OCI-LY1 (cell line): Measurements from ENCODE around the gene PTPRN2.
"Not testable (repeated sequence)": the region's sequence is repeated elsewhere in the genome, so short reads cannot be mapped to it uniquely, and the experiment has no call there.

Experiments used
- H2AFZ ChIP-seq: fragments of 200-600 bp; sonication (generic), shearing (Covaris generic); 2 replicates; pipeline ENCODE4 v1.6.0; 2014; ENCODE audit warnings: antibody characterized with exemption, mild to moderate bottlenecking, low read length
- H3F3A ChIP-seq: fragments of 200-600 bp; sonication (generic), shearing (Covaris generic); 2 replicates; pipeline ENCODE4 v1.6.0; 2014; ENCODE audit warnings: mild to moderate bottlenecking, antibody characterized with exemption, low read length, moderate library complexity; ENCODE audit not compliant: insufficient read depth
- H3K27ac ChIP-seq: fragments of 200-600 bp; sonication (generic); 2 replicates; pipeline ENCODE4 v1.5.1; 2014; ENCODE audit warnings: low read length, mixed run types, mild to moderate bottlenecking, low read depth; ENCODE audit not compliant: poor library complexity, severe bottlenecking
- H3K27me3 ChIP-seq: fragments of 200-600 bp; sonication (generic); 2 replicates; pipeline ENCODE4 v1.6.0; 2014; ENCODE audit warnings: antibody characterized with exemption, mild to moderate bottlenecking, low read length, moderate library complexity; ENCODE audit not compliant: insufficient read depth
- H3K36me3 ChIP-seq: fragments of 200-600 bp; sonication (generic); 2 replicates; pipeline ENCODE4 v1.6.1; 2014; ENCODE audit warnings: mild to moderate bottlenecking, antibody characterized with exemption, low read length, moderate library complexity, mixed read lengths; ENCODE audit not compliant: insufficient read depth
- H3K4me1 ChIP-seq: fragments of 200-600 bp; sonication (generic); 2 replicates; pipeline ENCODE4 v1.5.1; 2014; ENCODE audit warnings: mild to moderate bottlenecking, low read length, moderate library complexity; ENCODE audit not compliant: insufficient read depth, severe bottlenecking
- H3K4me2 ChIP-seq: fragments of 200-600 bp; sonication (generic), shearing (Covaris generic); 2 replicates; pipeline ENCODE4 v1.6.1; 2014; ENCODE audit warnings: low read length
- H3K4me3 ChIP-seq: fragments of 200-600 bp; sonication (generic); 2 replicates; pipeline ENCODE4 v1.5.1; 2014; ENCODE audit warnings: low read length, low read depth, mild to moderate bottlenecking, mixed read lengths; ENCODE audit not compliant: poor library complexity, severe bottlenecking
- H3K79me2 ChIP-seq: fragments of 200-600 bp; shearing (Covaris generic); 2 replicates; pipeline ENCODE4 v1.6.1; 2016; ENCODE audit warnings: mixed run types, low read length, mixed read lengths; ENCODE audit not compliant: insufficient read depth
- H3K9ac ChIP-seq: fragments of 200-600 bp; sonication (generic), shearing (Covaris generic); 2 replicates; pipeline ENCODE4 v1.6.1; 2014; ENCODE audit warnings: mild to moderate bottlenecking, low read length, mixed read lengths
- H3K9me2 ChIP-seq: fragments of 200-600 bp; sonication (generic), shearing (Covaris generic); 2 replicates; pipeline ENCODE4 v1.6.1; 2014; ENCODE audit warnings: low read depth, mild to moderate bottlenecking, low read length, mixed read lengths
- H3K9me3 ChIP-seq: fragments of 200-600 bp; shearing (Covaris generic); 2 replicates; pipeline ENCODE4 v1.6.1; 2014; ENCODE audit warnings: low read length, mixed read lengths
- H4K20me1 ChIP-seq: fragments of 200-600 bp; sonication (generic), shearing (Covaris generic); 2 replicates; pipeline ENCODE4 v1.6.0; 2016; ENCODE audit warnings: mild to moderate bottlenecking, low read length; ENCODE audit not compliant: insufficient read depth
- EZH2 ChIP-seq: fragments of 200-600 bp; sonication (generic), shearing (Covaris generic); IDR thresholded peaks from 2 replicates; pipeline ENCODE4 v1.8.0; 2017; ENCODE audit warnings: borderline replicate concordance, mixed run types, mild to moderate bottlenecking, antibody characterized with exemption, low read length, moderate library complexity, mixed read lengths
- TF ChIP-seq, protein P1 (sequence below): fragments of 200-600 bp; sonication (generic), shearing (Covaris generic); IDR thresholded peaks from 2 replicates; pipeline ENCODE4 v1.5.1; 2017; ENCODE audit warnings: mild to moderate bottlenecking, antibody characterized with exemption, low read length, moderate library complexity, mixed read lengths

PTPRN2 gene

DNA sequence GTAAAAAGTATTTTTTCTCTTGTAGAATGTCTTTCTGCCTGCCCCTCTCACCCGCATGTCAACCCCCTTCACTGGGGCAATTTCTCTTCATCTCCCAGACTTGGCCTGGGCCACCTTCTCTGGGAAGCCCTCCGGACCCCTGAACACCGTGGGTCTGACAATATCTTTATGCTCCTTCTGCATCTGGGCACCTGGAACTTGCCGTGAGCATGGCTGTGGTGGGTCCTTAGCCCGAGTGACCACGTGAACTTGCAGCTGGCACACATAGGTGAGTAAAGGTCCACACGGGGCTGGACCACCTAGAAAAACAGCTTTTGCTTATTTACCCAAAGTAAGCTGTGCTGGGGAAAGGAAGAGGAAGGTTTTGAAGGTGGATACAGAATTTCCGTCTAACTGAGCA lies 650.6 kb downstream of the PTPRN2 start:
- Histone ChIP-seq H3K27me3 (peaks cover 8% of the 10 kb centered on the region; the same call in 1 of the 2 replicates), H3K79me2 (no peaks in the 10 kb centered on the region), H3K9me3 (no peaks in the 10 kb centered on the region), H3K4me1 (no peaks in the 10 kb centered on the region), H4K20me1 (no peaks in the 10 kb centered on the region), H3K4me2 (no peak overlapping the region), H3F3A (no peaks in the 10 kb centered on the region), H2AFZ (no peak overlapping the region), H3K9me2 (no peaks in the 10 kb centered on the region), H3K27ac (no peak overlapping the region), H3K9ac (no peak overlapping the region), H3K4me3 (no peak overlapping the region), H3K36me3 (no peaks in the 10 kb centered on the region)
- TF ChIP-seq EZH2 = no peak
- TF ChIP-seq, protein P1, sequence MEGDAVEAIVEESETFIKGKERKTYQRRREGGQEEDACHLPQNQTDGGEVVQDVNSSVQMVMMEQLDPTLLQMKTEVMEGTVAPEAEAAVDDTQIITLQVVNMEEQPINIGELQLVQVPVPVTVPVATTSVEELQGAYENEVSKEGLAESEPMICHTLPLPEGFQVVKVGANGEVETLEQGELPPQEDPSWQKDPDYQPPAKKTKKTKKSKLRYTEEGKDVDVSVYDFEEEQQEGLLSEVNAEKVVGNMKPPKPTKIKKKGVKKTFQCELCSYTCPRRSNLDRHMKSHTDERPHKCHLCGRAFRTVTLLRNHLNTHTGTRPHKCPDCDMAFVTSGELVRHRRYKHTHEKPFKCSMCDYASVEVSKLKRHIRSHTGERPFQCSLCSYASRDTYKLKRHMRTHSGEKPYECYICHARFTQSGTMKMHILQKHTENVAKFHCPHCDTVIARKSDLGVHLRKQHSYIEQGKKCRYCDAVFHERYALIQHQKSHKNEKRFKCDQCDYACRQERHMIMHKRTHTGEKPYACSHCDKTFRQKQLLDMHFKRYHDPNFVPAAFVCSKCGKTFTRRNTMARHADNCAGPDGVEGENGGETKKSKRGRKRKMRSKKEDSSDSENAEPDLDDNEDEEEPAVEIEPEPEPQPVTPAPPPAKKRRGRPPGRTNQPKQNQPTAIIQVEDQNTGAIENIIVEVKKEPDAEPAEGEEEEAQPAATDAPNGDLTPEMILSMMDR = no peak

DNA sequence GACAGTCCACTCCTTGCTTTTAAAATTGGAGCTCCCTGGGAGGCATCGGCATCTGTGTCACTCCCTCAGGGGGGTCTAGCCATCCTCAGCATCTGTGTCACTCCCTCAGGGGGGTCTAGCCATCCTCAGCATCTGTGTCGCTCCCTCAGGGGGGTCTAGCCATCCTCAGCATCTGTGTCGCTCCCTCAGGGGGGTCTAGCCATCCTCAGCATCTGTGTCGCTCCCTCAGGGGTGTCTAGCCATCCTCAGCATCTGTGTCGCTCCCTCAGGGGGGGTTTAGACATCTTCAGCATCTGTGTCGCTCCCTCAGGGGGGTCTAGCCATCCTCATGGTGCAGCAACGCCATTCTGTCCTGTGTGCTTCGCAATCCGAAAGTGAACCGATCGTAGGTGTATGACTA lies 651.9 kb downstream of the PTPRN2 start:
- H3K27ac ChIP-seq, H3K4me3 ChIP-seq, H3K36me3 ChIP-seq, H3K9me3 ChIP-seq, H3K27me3 ChIP-seq, H3K4me2 ChIP-seq, H3K79me2 ChIP-seq, H4K20me1 ChIP-seq, H3K4me1 ChIP-seq, H3F3A ChIP-seq, H3K9me2 ChIP-seq, H3K9ac ChIP-seq, H2AFZ ChIP-seq: not testable (repeated sequence)

DNA sequence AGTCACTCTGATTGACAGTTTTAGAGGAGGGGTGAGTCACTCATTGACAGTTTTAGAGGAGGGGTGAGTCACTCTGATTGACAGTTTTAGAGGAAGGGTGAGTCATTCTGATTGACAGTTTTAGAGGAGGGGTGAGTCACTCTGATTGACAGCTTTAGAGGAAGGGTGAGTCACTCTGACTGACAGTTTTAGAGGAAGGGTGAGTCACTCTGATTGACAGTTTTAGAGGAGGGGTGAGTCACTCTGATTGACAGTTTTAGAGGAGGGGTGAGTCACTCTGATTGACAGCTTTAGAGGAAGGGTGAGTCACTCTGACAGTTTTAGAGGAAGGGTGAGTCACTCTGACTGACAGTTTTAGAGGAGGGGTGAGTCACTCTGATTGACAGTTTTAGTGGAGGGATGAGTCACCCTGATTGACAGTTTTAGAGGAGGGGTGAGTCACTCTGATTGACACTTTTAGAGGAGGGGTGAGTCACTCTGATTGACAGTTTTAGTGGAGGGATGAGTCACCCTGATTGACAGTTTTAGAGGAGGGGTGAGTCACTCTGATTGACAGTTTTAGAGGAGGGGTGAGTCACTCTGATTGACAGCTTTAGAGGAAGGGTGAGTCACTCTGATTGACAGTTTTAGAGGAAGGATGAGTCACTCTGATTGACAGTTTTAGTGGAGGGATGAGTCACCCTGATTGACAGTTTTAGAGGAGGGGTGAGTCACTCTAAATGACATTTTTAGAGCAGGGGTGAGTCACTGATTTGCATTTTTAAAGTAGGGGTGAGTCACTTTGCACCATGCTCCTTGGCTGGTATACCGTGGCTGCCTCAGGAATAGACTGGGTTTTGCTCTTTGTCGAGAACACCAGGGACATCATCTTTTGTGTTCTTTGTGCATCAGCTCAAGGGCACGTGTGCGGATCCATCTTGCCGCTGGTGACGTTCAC lies 654.1 kb downstream of the PTPRN2 start:
- H3F3A ChIP-seq, H3K9me3 ChIP-seq, H3K4me1 ChIP-seq, H3K36me3 ChIP-seq, H3K9me2 ChIP-seq, H3K4me2 ChIP-seq, H4K20me1 ChIP-seq, H3K9ac ChIP-seq, H3K4me3 ChIP-seq, H3K27me3 ChIP-seq, H3K79me2 ChIP-seq, H2AFZ ChIP-seq, H3K27ac ChIP-seq: not testable (repeated sequence)

DNA sequence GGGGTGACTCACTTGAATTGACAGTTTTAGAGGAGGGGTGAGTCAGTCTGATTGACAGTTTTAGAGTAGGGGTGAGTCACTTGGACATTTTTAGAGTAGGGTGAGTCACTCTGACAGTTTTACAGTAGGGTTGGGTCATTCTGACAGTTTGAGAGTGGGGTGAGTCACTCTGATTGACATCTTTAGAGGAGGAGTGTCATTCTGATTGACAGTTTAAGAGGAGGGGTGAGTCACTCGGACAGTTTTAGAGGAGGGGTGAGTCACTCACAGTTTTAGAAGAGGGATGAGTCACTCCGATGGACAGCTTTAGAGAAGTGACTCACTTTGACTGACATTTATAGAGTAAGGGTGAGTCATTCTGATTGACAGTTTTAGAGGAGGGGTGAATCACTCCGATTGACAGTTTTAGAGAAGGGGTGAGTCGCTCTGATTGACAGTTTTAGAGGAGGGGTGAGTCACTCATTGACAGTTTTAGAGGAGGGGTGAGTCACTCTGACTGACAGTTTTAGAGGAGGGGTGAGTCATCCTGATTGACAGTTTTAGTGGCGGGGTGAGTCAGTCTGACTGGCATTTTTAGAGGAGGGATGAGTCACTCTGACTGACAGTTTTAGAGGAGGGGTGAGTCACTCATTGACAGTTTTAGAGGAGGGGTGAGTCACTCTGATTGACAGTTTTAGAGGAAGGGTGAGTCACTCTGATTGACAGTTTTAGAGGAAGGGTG lies 655.0 kb downstream of the PTPRN2 start:
- no peak for TF ChIP-seq EZH2
- TF ChIP-seq, protein P1 = no peak
- Histone ChIP-seq H3K27me3 (peaks cover 8% of the 10 kb centered on the region; the same call in 1 of the 2 replicates), H2AFZ (no peak overlapping the region), H3K9ac (no peak overlapping the region), H3K27ac (no peak overlapping the region), H3K4me3 (no peak overlapping the region), H3K4me1 (no peaks in the 10 kb centered on the region), H4K20me1 (no peaks in the 10 kb centered on the region), H3F3A (no peaks in the 10 kb centered on the region), H3K4me2 (no peak overlapping the region), H3K9me2 (no peaks in the 10 kb centered on the region), H3K9me3 (no peaks in the 10 kb centered on the region), H3K79me2 (no peaks in the 10 kb centered on the region), H3K36me3 (no peaks in the 10 kb centered on the region)
